SKM-1 (cell line): ENCODE measurements around the gene HMX3.

ENCODE experiments used
- DNase-seq: peaks from one replicate; lab custom pipeline; 2025; ENCODE audit not compliant: unreplicated experiment; lab: John Stamatoyannopoulos, UW

Gene HMX3

DNA sequence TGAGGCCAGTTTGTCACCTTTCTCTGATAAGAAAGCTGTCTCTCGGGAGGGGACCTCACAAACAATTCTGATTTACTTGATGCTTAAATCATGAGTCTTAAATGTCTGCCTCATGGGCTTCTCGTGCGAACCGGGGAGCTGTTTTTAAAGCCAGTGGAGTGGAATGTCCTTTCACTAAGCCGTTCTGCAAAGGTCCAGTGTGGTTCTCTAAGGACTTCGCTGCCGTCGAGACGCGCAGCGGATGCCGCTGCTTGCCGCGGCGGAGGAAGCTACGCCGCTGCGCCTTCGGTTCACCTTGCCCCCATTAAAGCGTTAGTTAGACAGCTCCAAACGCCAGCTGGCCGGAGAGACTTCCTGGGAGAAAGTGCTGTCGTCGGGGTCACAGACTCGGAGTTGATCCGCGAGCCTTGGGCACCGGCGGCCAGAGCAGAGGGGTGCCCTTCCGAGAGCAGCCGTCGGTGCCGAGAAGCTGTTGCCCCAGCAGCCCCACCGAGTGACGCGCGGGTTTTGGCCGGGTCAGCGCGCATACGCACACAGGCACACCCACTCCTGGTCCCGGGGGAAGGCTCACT, 1.3 kb upstream of the HMX3 start:
- DNase-seq: no peak

DNA sequence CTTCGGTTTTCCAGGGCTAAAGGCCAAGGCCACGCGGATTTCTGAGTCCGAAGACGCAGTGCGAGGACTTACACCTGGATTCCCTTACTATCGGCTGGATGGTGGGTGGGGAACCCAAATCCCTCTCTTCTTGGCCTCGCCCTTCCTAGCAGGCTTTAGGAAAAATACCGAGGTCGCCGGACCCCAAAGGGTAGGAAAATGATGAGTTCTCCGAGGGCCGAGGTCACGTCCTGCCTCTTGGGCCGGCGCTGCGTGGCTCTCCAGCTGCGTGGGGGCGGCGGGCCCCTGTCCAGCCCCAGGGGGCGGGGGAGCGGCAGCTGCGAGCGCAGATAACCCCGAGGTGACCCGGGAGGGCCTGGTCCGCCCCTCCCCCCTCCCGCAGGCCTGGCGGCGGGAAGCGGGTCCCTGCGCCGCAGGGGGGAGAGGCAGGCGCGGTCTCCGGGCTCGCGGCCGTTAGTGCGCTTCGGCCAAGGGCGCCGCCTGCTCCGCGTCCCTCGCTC, 805 bp upstream of the HMX3 start:
- DNase-seq: no peak

GRCh38 chr10:123136221-123136805, 543 bp downstream of the HMX3 start:
- no peak for DNase-seq

DNA sequence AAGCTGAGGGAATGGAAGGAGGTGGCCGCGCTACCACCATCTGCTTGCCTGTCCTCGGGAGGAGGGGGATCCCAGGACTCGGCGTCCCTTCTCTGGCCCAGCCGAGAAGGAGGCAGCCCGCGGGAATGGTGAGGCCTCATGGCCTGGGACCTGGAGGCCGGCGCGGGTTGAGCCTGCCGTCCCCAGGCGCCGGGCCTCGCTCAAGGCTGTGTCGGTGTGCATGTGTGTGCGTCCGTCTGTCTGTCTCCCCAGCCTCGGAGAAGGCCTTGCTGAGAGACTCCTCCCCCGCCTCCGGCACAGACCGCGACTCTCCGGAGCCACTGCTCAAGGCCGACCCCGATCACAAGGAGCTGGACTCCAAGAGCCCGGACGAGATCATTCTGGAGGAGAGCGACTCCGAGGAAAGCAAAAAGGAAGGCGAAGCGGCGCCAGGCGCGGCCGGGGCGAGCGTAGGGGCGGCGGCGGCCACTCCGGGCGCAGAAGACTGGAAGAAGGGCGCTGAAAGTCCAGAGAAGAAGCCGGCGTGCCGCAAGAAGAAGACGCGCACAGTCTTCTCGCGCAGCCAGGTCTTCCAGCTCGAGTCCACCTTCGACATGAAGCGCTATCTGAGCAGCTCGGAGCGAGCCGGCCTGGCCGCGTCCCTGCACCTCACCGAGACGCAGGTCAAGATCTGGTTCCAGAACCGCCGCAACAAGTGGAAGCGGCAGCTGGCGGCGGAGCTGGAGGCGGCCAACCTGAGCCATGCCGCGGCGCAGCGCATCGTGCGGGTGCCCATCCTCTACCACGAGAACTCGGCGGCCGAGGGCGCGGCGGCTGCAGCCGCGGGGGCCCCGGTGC, 1.3 kb downstream of the HMX3 start:
- no peak for DNase-seq

DNA sequence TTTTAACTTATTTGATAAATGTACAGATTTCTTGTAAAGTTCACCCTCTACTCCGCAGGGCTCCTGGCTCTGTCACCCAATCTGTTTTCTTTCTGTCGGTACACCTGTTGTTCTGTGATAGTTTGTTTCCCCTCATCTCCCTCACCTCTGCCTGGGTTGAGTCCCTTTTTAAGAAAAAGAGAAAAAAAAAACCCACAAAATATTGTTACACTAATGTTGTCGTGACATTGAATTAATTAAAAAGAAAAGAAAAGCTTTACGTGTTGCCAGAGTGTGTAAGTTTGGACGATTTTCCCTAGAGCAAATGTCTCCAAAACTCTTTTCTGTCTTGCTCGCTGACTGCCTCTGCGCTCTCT, 3.4 kb downstream of the HMX3 start:
- DNase-seq: no peak

- DNase-seq: no peak
Observed at GRCh38 chr10:123139521-123140163, 3.9 kb downstream of the HMX3 start.

- no peak for DNase-seq
Observed at GRCh38 chr10:123140164-123140982, 4.6 kb downstream of the HMX3 start.

GRCh38 chr10:123140983-123141390, 5.2 kb downstream of the HMX3 start:
- no peak for DNase-seq

DNA sequence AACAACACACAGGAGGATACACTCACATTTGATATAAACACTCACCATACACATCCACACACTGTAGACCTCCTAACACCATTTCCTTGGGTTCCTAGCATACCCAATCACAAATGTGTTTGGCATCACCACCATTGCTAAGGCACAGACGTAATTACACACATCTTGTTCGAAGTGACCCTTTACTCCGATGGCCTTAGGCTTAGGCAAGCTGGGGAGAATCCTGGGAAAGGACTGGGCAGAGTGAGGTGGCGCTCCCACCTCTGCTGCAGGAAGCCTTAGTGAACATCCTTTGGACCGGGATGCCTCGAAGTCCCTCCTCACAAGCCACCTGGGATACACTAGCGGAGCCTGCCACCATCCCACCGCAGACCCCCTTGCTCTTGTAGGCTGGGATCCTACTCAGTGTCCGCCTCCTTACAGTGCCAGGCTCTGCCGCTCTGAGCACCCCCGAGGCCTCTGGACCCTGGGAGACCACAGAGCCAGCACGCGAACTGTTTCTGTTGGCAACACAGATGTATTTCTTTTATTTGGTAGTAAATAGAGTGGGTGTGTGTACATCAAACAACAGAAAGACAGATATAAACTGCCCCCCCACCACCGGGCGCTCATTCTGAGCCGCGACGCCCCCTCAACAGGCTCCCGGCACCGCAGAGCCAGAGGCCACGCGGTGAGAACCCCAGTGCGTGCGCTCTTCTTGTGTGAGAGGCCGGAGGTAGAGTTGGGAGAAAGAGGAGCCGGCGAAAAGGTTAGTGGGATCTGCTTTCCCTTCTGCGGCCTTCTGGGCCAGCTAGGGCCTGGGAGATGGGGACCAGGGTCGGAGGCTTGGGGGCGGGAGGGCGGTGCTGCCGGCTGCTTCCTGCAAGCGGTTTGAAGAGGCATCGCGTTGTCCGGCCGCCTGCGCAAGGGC, 6.3 kb downstream of the HMX3 start:
- no peak for DNase-seq

- no peak for DNase-seq
Observed at GRCh38 chr10:123142701-123143161, 7.0 kb downstream of the HMX3 start.

- no peak for DNase-seq
Observed at GRCh38 chr10:123143162-123143824, 7.5 kb downstream of the HMX3 start.

DNA sequence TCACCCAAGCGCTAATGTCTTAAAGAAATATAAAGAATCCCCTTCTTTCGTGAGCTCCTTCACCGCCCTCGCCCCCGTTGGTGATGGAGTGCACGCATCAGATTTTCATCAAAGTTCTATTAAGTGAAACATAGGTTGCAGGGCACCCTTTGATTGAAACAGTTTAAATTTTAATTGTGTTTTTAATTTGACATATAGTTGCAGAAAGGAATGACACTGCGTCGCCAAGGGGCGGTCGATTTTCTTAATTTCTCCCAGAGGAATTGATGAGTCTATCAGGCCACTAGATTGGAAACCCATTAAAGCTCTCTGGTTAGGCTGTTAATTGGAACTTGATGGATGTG, 8.0 kb downstream of the HMX3 start:
- DNase-seq: no peak

- no peak for DNase-seq
Observed at GRCh38 chr10:123144697-123145541, 9.1 kb downstream of the HMX3 start.

- no peak for DNase-seq
Observed at GRCh38 chr10:123145542-123146012, 9.8 kb downstream of the HMX3 start.

GRCh38 chr10:123146013-123146893, 10.5 kb downstream of the HMX3 start:
- DNase-seq: no peak

- no peak for DNase-seq
Observed at GRCh38 chr10:123146894-123147634, 11.3 kb downstream of the HMX3 start.
